ENCODE data around the gene SCT. TPM values are rescaled to one million over a fixed set of nuclear protein-coding genes. Genes with fewer than 3 reads are reported as not detected.

SCT gene
- total and polyA plus RNA-seq, 2 of the 8 experiments (the other 6 are each of a cell fraction or from before 2014, with no cell fraction given): 1.7 to 2.0 TPM

GRCh38 chr11:637593-638521 is 10.9 kb upstream of the SCT start:
- H3K27me3 ChIP-seq (replicated peaks in 1 of 4; ENCODE audit: control insufficient read depth in 3 of 4, extremely low read depth in 1 of 4, insufficient read depth in 3 of 4, low read length in 3 of 4): peaks cover 21 to 49% (median 43%) of the 10 kb centered on the region in 4 experiments
- H3K79me1 ChIP-seq (ENCODE audit: low read depth, low read length): no peaks in the 10 kb centered on the region
- peaks cover 0 to 30% (median 20%) of the 10 kb centered on the region in 4 experiments; a peak in 6 of 7 replicates for H3K4me1 ChIP-seq (replicated peaks in 1 of 4; ENCODE audit: control insufficient read depth in 3 of 4, insufficient read depth in 4 of 4, low read length in 3 of 4)
- H2BK15ac ChIP-seq (ENCODE audit: low read length): peak overlapping the region; percentile 98; the same call in 1 of the 2 replicates
- no peak overlapping the region for H3K23ac ChIP-seq (ENCODE audit: insufficient read length)
- no peak overlapping the region for H3K14ac ChIP-seq (ENCODE audit: insufficient read length)
- no peaks in the 10 kb centered on the region for H3K79me2 ChIP-seq (ENCODE audit: control insufficient read depth in 1 of 2, insufficient read depth in 2 of 2, low read length in 2 of 2)
- H2AFZ ChIP-seq (ENCODE audit: low read length): no peak overlapping the region
- H3K9me3 ChIP-seq (ENCODE audit: insufficient read depth in 2 of 2, low read depth in 1 of 2, low read length in 1 of 2): no peaks in the 10 kb centered on the region; a peak in 1 of 4 replicates
- 0 out of 2 replicates have a peak overlapping the region, but pooled peaks have one; percentile 75 for H2AK5ac ChIP-seq (ENCODE audit: low read depth, low read length)
- peak overlapping the region; percentile 99 for H2BK12ac ChIP-seq (ENCODE audit: low read depth, low read length)
- peak overlapping the region; percentile 95 for H3K18ac ChIP-seq (ENCODE audit: extremely low read depth, low read length)
- peak overlapping the region; percentile 46 for H3K4ac ChIP-seq (replicated peaks; ENCODE audit: insufficient read length, low read depth, low read length)
- H3K23me2 ChIP-seq (ENCODE audit: low read depth, low read length): peaks cover 21% of the 10 kb centered on the region; the same call in 1 of the 2 replicates
- peak overlapping the region; percentile 34 to 60 (median 48) for H3K4me3 ChIP-seq (ENCODE audit: extremely low read depth in 1 of 4, insufficient read depth in 2 of 4, low read depth in 3 of 4, low read length in 4 of 4)
- peaks cover 0 to 3% of the 10 kb centered on the region in 2 experiments for H4K20me1 ChIP-seq (replicated peaks in 1 of 2; ENCODE audit: control insufficient read depth in 1 of 2, insufficient read depth in 2 of 2, low read length in 2 of 2)
- no peak overlapping the region; the same call in 1 of the 2 replicates for H2BK5ac ChIP-seq (ENCODE audit: low read depth, low read length)
- H3K4me2 ChIP-seq (ENCODE audit: insufficient read depth in 1 of 2, low read depth in 2 of 2, low read length in 2 of 2): peak overlapping the region; percentile 81 to 91
- peak overlapping the region; percentile 1 for H4K5ac ChIP-seq (ENCODE audit: insufficient read length, low read depth, low read length)
- 8% methylated on average over 52 of the region's 55 CpGs; no CpG with 5 or more reads in 1 of the 2 experiments for WGBS, 2 experiments (ENCODE audit: extremely low coverage in 1 of 2, insufficient coverage in 1 of 2, insufficient read length in 1 of 2, insufficient replicate concordance in 2 of 2, low coverage in 1 of 2, low lambda C conversion rate in 2 of 2, missing lambda C conversion rate in 1 of 2)
- H2BK120ac ChIP-seq (replicated peaks; ENCODE audit: low read depth, low read length): peak overlapping the region; percentile 61
- no peak overlapping the region for H3K56ac ChIP-seq (replicated peaks; ENCODE audit: insufficient read length, low read depth, low read length)
- peak overlapping the region; percentile 53 for H4K8ac ChIP-seq (ENCODE audit: extremely low read depth, insufficient read depth, low read length)
- H3K9ac ChIP-seq (replicated peaks in 1 of 4; ENCODE audit: extremely low read depth in 1 of 4, low read depth in 3 of 4, low read length in 3 of 4): peak overlapping the region; percentile 33 to 56 (median 43); a peak in 5 of 7 replicates
- peak overlapping the region; percentile 93; the same call in 1 of the 2 replicates for H2BK20ac ChIP-seq (ENCODE audit: low read length)
- no peaks in the 10 kb centered on the region for H3K36me3 ChIP-seq (ENCODE audit: control insufficient read depth in 2 of 4, insufficient read depth in 4 of 4, low read length in 3 of 4)
- 0 out of 2 replicates have a peak overlapping the region, but pooled peaks have one; percentile 12 for H3K27ac ChIP-seq (ENCODE audit: low read depth, low read length)
- DNase-seq (ENCODE audit: low read depth in 1 of 2, low spot score in 2 of 2) (peak in 1 of 2 experiments; percentile 70), FAIRE-seq (no peak)
- peak overlapping the region; percentile 95 for H4K91ac ChIP-seq (replicated peaks; ENCODE audit: insufficient read length, low read length)
- CTCF ChIA-PET (ENCODE audit: partially characterized antibody): interaction anchor here (0.6 to 2.0 kb wide), 7 partner anchors 8 to 128 kb away, joined by 3 to 10 read pairs (median 3); no protein-coding TSS in a partner anchor
- POLR2A ChIA-PET (ENCODE audit: partially characterized antibody): interaction anchor here (0.9 to 3.6 kb wide), 26 partner anchors 9 to 173 kb away, joined by 3 to 20 read pairs (median 4); partner anchors contain the start of genes IRF7, SCT and TALDO1
- TF ChIP-seq POLR2AphosphoS5 (IDR thresholded peaks at IDR 0.05; ENCODE audit: low read depth, low read length): peak; percentile 30; the same call in 1 of the 2 replicates
- no peak for TF ChIP-seq KDM1A (IDR thresholded peaks at IDR 0.05; ENCODE audit: borderline replicate concordance, low read length)
- no peak for TF ChIP-seq ZNF274 (IDR thresholded peaks at IDR 0.05; ENCODE audit: borderline replicate concordance, extremely low read depth, low read length)
- TF ChIP-seq RNF2 (IDR thresholded peaks at IDR 0.05; ENCODE audit: borderline replicate concordance, low read depth, low read length, missing control alignments, poor library complexity, severe bottlenecking): peak; percentile 34
- no peak for TF ChIP-seq CHD2 (IDR thresholded peaks at IDR 0.05; ENCODE audit: low read length)
- no peak for TF ChIP-seq CHD1 (IDR thresholded peaks at IDR 0.05; ENCODE audit: low read depth, low read length)
- TF ChIP-seq SP2 (IDR thresholded peaks at IDR 0.05; ENCODE audit: low read length): no peak
- TF ChIP-seq ATF2 (IDR thresholded peaks at IDR 0.05; ENCODE audit: low read length): 0 out of 2 replicates have a peak, but pooled peaks have one; percentile 1
